Activated T-cell treated with anti-CD3 and anti-CD28 coated beads for 4 hours (primary cell): ENCODE measurements around the gene PACRG.

Experiments used
- DNase-seq: peaks from one replicate; pipeline ENCODE4 v3.0.0-alpha.2; 2020

The PACRG gene

DNA sequence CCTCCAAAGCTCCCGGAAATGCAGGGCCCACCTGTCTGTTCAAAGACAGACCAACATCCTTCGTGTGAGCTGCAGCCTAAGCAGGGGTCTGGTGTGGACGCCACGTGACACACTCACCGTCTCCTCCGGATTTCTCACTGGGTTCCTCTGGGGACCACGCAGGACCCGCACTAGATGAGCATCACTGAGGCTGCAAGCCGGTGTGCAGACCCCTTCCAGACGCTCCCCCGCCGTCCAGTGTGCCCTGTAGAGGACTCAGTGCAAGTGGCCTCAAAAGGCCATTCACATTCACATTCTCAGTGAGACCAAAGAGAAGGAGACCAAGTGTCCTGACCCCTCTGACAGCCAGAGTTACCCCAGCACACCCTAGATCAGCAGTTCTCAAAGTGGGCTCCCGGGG, 595.5 kb downstream of the PACRG start:
- DNase-seq = no peak

DNA sequence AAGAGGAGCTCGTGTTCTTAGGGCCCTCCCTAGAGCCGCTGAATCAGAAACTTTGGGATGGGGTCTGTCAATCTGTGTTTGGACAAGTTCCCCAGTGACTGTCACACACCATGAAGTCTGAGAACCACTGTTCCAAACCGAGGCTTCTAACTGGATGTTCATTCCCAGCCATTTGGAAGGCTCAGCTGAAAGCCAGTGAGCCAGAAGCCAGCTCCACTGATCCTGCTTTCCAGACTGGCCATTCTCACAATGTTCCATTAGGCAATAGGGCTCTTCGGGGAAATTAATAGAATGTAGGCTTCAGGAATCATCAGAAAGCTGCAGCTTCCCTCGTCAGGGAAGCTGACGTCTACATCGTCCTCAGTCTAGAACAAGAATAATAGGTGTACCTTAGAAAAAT, 595.9 kb downstream of the PACRG start:
- no peak for DNase-seq

DNA sequence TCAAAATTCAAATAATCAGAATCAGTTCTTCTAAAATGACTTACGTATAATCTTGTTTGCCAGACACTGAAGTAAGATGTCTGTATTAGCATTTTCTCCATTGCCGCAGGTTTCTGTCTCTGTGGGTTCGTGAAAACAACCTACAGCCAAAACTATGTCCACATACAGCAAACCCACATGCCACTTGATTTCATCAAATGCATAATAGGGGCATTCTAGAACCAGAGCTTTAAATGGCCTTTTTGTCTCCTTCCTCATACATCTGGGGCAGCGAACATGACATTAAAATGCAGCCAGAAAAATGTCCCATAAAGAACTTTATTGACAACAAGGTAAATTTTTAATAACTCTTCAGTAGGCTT, 596.5 kb downstream of the PACRG start:
- DNase-seq = no peak

DNA sequence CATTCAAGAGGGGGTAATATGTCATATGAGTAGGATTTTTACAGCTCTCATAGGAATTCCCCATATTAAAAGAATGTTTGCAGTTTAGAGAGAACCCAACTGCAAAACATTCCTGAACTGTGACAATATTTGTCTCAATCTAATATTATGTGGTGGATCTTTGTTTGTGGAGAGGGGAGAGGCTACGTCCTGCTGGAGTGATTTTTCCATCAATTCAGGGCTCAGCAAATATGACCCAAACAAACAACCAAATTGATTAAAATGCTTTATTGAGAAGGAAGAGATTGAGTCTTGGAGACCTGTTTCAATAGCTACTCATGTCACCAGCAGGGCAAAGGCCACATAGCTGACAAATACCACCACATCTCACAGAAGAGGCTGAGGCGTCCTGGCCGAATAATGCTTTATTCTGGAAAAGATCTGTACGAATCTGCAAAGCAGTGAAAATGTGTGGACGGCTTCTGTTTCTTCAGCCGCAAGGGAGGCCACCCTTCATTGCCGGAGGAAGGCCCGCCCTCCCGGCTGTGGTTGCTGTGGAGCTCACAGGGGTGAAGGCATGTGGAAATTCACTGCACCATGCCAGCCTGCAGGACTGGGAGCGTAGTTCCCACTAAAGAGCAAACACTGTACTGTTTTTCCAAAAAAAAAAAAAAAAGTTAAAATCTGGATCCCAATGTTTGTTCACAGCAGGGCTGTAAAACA, 597.1 kb downstream of the PACRG start:
- DNase-seq = no peak

DNA sequence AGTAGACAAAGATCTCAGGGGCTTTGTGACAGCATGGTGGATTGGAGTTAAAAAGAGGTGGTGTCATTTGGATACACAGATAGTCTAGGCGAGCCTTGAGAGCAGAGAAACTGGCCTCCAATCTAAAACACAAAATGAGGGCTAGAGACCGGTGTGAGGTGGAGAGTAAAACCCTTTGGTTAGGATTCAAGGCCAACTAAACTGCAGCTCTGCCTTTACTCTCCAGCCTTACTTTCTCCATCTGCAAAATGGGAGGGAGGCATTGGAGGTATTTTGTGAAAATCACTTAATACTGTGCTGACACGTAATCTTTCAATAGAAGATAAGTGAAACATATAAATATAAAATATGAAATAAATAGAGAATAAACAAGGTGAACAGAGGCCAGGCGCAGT, 597.6 kb downstream of the PACRG start:
- DNase-seq = no peak

DNA sequence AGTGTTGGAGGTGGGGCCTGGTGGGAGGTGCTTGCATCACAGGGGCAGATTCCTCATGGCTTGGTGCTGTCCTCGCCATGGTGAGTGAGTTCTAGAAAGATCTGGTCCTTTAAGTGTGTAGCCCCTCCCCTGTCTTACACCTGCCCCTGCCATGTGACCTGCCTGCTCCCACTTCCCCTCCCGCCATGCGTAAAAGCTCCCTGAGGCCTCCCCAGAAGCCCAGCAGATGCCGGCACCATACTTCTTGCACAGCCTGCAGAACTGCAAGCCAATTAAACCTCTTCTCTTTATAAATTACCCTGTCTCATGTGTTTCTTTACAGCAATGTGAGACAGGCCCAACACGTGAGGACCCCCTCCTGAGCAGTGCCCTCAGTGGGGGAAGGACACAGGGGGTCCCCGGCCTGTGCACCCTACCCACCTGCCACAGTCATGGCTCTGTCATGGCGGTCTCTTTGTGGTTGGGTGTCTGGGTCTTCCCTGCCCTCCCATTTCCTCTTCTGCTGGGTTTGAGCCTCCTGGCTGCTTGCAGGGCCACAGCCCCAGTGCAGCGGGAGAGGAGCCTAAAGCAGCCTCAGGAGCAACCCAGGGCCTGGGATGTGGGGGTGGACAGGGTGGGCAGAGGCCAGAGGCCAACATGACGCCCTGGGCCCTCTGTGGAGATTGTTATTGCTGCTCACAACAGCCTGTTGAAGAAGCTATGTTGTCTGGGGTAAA, 599.5 kb downstream of the PACRG start:
- DNase-seq = no peak

DNA sequence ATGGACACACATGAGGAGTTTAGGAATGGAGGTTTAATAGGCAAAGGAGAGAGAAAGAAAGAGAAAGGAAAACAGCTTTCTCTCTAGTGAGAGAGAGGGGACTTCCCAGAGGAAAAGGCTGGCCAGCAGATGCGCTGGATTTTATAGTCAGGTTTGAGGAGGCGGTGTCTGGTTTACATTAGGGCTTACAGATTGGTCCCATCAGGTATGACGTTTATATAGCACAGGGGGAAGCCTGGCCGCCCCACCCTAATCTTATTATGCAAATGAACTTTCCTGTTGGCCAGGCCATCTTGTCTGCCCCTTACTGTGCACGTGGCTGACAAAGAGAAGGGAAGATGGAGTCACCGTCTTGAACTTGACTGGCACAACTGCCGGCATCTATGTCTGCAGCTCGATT, 600.1 kb downstream of the PACRG start:
- no peak for DNase-seq

DNA sequence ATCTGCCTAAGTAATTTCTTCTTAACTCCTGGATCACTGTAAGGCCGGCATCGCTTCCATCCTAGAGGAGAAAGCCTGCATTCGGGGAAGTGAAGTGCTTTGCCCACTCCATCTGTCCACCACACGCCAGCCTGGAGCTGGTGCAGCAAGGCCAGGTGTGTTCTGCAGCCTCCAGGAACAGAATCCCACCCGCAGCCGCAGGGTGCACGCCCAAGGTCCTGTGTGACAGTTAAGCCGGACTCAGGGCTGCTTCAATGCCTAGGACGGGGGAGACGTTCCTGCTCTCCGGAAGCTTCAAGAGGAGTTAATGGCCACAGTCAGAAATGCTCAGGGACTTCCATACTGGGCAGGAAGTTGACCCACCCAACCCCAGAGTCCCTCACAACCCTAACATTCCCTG, 600.6 kb downstream of the PACRG start:
- DNase-seq = no peak

DNA sequence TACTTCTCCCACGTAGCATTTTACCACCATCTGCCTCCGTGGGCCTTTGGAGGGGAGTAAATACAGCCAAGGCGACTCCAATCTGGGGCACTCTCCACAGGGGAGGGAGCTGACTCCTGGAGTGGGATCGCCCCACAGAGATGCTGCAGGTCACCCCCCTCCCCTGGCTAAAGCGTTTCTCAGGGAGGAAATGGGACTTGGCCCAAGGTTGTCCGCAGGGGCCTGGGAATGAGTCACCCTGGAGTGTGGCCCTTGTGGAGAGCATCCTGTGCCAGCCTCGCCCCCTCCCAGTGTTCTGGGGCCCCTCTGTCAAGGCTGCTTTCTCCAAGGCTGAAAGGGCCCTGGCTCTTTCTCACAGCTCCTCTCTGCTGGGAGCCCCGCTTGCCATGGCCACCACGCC, 602.2 kb downstream of the PACRG start:
- DNase-seq = no peak

DNA sequence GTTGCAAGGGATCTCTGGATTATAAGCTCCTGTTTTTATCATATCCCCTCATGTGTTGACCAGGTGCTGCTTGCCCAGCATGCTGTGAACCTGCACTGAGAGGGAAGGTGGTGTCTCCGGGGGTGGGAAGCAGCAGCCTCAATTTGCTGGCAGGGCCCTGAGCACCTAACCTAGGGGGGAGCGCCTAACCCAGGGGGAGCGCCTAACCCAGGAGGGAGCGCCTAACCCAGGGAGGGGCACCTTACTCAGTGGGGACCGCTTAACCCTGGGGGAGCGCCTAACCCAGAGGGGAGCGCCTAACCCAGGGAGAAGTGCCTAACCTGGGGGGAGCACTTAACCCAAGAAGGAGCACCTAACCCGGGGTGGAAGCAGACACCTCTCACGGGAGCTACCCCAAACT, 603.5 kb downstream of the PACRG start:
- no peak for DNase-seq

DNA sequence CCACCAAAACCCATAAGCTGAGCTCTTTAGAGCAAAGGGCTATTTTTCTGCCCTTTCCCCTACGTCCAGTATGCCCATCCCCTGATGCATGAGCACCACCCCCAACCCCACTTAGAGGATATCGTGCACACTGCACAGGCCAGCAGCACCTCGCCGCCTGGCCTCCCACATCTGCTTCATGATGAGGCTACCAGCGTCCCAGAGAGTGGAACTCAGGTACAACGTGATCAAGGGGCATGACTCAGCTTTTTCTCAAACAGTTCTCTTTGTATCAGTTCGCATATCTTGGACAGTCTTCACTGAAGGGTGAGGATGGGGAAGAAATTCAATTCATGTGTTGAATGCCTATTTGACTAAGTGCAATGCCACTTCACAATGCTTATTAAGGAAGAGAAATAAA, 604.8 kb downstream of the PACRG start:
- no peak for DNase-seq

DNA sequence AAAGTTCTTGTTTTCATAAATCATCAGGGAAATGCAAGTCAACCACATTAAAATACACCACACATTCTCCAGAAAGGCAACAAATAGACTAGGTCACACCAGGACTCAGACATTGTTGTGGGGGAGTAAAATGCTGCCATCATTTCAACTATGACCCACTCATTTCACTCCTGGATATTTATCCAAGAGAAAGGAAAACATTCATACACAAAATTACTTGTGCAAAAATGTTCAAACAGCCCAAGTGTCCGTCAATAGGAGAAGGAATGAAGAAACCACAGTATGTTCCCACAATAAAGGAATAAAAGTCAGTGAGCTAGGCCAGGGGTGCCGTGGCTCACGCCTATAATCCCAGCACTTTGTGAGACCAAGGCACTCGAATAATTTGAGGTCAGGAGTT, 605.3 kb downstream of the PACRG start:
- no peak for DNase-seq

DNA sequence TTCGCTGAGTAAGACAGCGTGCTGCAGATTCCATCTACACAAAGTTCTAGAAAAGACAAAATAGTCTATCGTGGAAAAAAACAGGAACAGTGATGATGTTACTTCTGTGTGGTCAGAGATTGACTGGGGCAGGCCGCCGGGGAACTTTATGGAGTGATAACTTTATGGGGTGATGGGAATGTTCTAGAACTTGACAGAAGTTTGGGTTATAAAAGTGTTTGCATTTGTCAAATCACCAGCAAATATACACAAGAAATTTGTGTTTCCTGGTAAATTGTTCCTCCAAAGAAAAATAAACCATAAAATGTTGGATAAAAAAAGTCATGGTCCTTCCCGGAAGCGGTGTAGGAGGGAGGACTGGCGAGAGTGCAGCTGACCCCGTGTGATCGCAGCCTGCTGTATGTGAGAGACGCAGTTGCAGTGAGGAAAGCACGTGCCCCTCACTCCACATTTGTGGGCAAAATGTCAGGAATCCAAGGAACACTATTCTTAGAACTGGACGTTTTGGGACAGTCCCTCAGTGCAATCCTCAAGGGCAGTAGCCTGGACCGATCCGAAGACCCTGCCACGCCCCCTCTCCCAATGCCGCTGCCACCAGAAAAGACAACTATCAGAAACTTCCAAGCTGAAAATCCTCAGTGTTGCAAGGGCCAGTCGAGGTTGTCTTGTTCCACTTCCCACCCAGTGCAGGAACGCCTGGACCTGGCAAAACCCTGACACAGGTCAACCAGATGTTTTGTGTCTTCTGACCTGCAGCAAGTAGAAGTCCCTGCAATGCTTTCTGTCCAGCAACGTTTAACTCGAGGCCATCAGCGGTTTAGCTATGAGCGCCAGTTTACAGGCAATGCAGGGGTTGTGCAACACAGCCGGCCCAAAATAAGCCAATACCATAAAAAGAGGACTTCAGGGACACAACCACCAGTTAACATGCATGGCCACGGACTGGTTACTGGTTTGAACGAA, 606.2 kb downstream of the PACRG start:
- no peak for DNase-seq

DNA sequence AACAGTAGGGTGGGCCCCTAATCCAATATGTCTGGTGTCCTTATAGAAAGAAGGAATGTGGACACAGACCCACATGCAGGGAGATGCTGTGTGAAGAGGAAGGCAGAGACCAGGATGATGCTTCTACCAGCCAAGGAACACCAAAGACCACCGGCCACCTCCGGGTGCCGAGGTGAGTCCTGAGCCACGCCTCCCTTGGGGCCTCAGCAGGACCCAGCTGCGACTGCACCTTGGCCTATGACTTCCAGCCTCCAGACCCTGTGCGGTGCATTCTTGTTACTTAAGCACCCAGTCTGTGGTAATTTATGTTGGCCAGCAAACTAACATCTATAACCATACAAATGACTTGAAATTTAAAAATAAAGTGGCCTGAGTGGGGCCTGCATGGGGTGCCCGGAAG, 607.3 kb downstream of the PACRG start:
- no peak for DNase-seq

DNA sequence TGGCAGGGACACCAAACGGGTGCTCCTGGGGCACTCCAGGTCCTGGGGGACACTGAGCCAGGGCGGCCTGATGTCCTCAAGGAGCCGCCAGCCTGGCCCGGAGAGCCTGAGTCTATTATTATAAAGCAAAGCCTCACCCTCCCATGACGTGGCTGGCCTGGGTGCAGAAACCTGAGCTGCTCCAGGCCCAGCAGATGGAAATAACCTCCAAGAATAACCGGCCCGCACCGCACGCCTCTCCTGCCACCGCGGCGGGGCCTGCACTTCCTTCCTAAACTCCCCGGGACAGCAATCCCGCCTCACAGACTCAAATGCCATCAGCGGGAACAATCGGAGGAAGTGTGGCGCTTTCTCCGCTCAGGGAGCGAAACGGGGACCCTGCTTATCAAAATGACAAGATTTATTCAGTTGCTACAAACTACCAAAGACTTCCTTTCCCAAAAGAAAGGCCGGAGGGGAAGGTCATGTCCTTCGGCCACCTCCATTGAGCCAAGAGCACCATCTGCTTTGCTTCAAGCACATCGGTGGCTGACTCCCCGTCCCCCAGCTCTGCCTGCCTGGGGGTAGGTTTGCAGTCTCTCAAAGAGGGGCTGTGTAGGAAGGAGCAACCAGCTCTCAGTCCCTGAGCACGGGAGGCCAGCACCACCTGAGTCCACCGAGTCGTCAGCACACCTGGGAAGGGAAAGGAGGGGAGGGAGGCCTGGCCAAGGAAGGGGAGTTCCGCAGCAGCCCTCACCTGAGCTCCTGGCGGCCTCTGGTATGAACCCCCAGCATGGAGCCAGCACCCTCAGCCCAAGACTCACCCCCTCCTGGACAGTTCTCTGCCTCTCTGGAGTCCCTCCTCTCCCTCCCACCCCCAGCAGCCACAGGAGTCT, 608.1 kb downstream of the PACRG start:
- no peak for DNase-seq

DNA sequence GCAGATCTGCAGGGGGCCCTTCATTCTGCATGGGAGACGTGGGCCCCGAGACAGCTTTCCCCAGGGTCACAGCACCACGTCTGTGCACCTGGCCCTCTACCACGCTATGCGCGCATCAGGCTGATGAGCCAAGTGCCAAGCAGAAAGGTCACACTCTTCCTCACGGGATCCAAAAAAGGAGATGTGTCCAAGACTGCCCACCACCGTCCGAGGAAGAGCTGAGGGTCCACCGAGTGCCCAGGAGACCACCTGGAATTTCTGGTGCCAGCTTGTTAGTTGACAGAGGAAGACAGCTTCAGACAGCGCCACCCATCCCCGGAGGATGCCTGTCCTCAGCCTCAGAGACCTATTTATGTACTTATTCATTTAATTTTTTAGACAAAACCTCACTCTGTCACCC, 609.2 kb downstream of the PACRG start:
- no peak for DNase-seq

DNA sequence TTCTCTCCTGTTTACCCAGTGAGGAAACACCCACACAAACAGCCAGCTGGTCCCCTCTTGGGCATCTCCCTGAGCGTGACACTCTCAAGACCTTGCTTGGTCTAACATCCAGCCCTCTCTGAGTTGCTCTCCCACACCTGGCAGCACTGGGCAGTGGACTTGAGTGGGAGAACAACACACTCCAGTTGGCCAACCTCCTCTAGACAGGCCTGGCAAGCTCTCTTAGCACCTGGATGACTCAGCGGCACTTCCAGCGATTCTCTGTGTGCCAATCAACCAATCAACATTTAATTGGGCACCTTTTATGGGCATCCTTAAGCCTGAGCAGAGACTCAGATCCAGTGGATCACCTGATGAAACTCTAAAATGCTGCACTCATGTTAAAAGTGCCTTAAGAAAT, 610.2 kb downstream of the PACRG start:
- no peak for DNase-seq

DNA sequence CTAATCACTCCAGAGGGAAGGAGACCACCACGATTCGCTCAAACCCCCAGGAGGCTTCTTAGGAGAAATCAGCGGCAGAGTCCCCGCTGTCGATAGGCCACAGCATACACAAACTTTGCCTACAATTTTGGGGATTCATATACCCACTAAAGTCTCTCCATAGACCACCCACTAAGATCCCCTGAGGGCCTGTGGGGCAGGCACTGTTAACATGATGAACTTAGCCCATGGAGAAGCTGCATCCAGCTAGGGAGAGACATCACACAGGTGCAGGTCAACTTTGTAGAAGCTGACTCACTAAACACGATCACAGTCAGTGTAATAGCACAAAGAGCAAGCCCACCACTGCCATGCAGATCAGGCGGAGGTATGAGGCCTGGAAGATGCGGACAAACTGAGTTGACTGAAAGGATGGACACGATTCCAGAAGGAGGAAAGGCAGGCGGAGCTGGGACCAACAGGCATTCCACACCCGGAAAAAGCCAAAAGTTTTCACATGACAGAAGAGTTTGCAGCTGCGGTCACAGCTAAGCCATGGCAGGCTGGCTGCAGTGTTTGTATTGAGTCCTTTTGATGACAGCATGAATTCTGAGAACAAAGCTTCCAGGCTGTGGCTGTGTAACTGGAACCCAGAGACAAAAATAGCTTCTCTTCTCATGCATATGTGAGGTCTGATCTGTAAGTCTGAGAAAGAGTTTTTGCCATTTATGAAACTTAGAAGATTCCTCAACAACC, 611.1 kb downstream of the PACRG start:
- DNase-seq = no peak

DNA sequence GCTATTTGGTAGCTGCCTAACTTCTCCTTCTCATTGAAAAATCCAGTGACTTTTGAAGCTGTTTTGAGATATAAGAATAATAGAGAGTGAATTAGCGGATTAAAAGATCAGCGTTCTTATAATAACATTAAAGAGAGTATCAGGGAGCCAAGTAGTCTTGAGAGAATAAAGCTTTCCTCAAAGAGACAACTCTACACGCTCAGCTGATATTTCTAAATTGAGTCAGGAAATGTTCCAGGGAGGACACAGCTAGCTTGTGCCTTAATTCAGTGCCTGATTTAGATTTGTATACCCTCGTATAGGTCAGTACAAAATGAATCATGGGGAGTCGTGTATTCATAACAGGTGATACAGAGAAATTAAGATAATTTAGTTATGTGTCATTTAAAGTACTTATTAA, 611.7 kb downstream of the PACRG start:
- DNase-seq = no peak

DNA sequence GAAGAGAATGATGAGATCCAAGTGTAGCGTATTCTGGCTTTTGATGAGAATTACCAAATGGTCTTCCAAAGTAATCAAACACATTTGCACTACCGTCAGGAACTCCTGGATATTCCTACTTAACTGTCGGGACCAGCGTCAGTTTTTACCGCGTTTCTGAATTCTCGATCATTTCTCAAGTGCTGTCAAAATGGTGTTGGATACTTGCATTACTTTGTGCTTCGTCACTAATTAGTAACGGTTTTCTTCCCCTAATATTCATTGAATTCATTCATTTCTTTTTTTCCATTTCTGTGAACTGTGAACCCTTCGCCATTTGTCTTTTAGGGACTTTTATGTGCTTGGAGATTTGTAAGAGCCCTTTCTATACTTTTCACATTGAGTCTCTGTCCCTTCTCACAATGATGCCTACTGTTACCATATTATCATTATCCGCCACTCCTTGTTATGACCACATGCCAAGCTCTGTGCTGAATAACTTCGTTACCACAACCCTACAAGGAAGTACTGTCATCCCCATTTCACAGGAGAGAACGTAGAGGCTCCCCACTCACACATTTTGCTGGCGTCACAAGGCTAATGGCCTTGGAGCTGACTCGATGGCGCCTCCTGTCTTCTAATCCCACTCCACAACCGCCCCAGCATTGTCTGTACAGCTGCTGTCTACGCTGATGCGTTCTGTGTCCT, 612.6 kb downstream of the PACRG start:
- DNase-seq = no peak
